SK-N-SH (cell line): ENCODE data around the gene HIF3A. TPM values are rescaled to one million over a fixed set of nuclear protein-coding genes. Genes with fewer than 3 reads are reported as not detected.

Source experiments
- CTCF ChIA-PET: fragments of 300-600, 350-600 bp; formaldehyde crosslinking; extraction: SDS; loops from one replicate; lab custom pipeline; 2021; lab: Yijun Ruan, JAX
- POLR2A ChIA-PET: fragments of 350-600 bp; sonication (Branson Sonifier 250); formaldehyde crosslinking; extraction: SDS; loops from one replicate; lab custom pipeline; 2020; ENCODE audit warnings: antibody characterized with exemption, inconsistent platforms; lab: Yijun Ruan, JAX
- DNase-seq: peaks from one replicate; pipeline ENCODE4 v3.0.0; 2012
- H2AFZ ChIP-seq: fragments of 200-600 bp; sonication (generic); 2 replicates; pipeline ENCODE4 v1.8.1; 2016; ENCODE audit warnings: antibody characterized with exemption, mild to moderate bottlenecking, low read depth
- H3F3A ChIP-seq: fragments of 200-600 bp; sonication (generic); replicated peaks from 2 replicates; pipeline ENCODE3; 2016; ENCODE audit warnings: antibody characterized with exemption, mild to moderate bottlenecking; ENCODE audit not compliant: insufficient read depth
- H3K27ac ChIP-seq, 2 experiments: fragments of 200-500 bp in 1 of 2; fragments of 200-600 bp in 1 of 2; sonication (Bioruptor generic) in 1 of 2; sonication (generic), shearing (Covaris generic) in 1 of 2; 2 replicates each; pipeline versions ENCODE4 v1.5.1 to v1.6.1; 2014 to 2016; ENCODE audit warnings: low read depth in 2 of 2, inconsistent platforms in 1 of 2, low read length in 1 of 2, mild to moderate bottlenecking in 1 of 2, mixed read lengths in 1 of 2
- H3K27me3 ChIP-seq: fragments of 200-600 bp; sonication (generic), shearing (Covaris generic); 2 replicates; pipeline ENCODE4 v1.6.1; 2016; ENCODE audit warnings: mixed run types; ENCODE audit not compliant: insufficient read depth
- H3K36me3 ChIP-seq, 2 experiments: fragments of 200-500 bp in 1 of 2; fragments of 200-600 bp in 1 of 2; sonication (Bioruptor generic) in 1 of 2; sonication (generic) in 1 of 2; replicated peaks in 1 of 2; 2 replicates each; pipeline versions ENCODE3 to v1.5.1; 2014 to 2016; ENCODE audit warnings: low read length in 1 of 2, mild to moderate bottlenecking in 1 of 2; ENCODE audit not compliant: insufficient read depth in 2 of 2, control insufficient read depth in 1 of 2
- H3K4me1 ChIP-seq, 2 experiments: fragments of 200-500 bp in 1 of 2; fragments of 200-600 bp in 1 of 2; sonication (Bioruptor generic) in 1 of 2; sonication (generic), shearing (Covaris generic) in 1 of 2; 2 replicates each; pipeline versions ENCODE4 v1.5.1 to v1.6.1; 2014 to 2016; ENCODE audit warnings: low read depth in 1 of 2, low read length in 1 of 2, mixed run types in 1 of 2; ENCODE audit not compliant: insufficient read depth in 2 of 2, control insufficient read depth in 1 of 2
- H3K4me2 ChIP-seq: fragments of 200-600 bp; sonication (generic), shearing (Covaris generic); 2 replicates; pipeline ENCODE4 v1.6.1; 2017; ENCODE audit warnings: mixed run types
- H3K4me3 ChIP-seq, 2 experiments: fragments of 200-500 bp in 1 of 2; fragments of 200-600 bp in 1 of 2; sonication (Bioruptor generic) in 1 of 2; sonication (generic), shearing (Covaris generic) in 1 of 2; 2 replicates each; pipeline versions ENCODE4 v1.5.1 to v1.8.1; 2014 to 2016; ENCODE audit warnings: low read depth in 2 of 2, inconsistent platforms in 1 of 2, low read length in 1 of 2, mild to moderate bottlenecking in 1 of 2, mixed read lengths in 1 of 2, moderate library complexity in 1 of 2
- H3K79me2 ChIP-seq: fragments of 200-600 bp; sonication (generic); 2 replicates; pipeline ENCODE4 v1.8.1; 2017; ENCODE audit warnings: mild to moderate bottlenecking; ENCODE audit not compliant: insufficient read depth
- H3K9ac ChIP-seq: fragments of 200-600 bp; sonication (generic); 2 replicates; pipeline ENCODE4 v1.6.1; 2017; ENCODE audit warnings: mixed run types
- H3K9me2 ChIP-seq: fragments of 200-600 bp; sonication (generic); 2 replicates; pipeline ENCODE4 v1.6.1; 2017; ENCODE audit warnings: mixed run types
- H3K9me3 ChIP-seq: fragments of 200-600 bp; sonication (generic); 2 replicates; pipeline ENCODE4 v1.6.1; 2017; ENCODE audit warnings: mixed run types, mild to moderate bottlenecking, moderate library complexity
- H4K20me1 ChIP-seq: fragments of 200-600 bp; sonication (generic); 2 replicates; pipeline ENCODE4 v1.6.1; 2017; ENCODE audit warnings: mild to moderate bottlenecking, mixed run types; ENCODE audit not compliant: insufficient read depth
- CTCF ChIP-seq: fragments of 200-600 bp; sonication (generic); IDR thresholded peaks from 2 replicates; pipeline ENCODE4 v1.6.1; 2017; ENCODE audit warnings: antibody characterized with exemption, mild to moderate bottlenecking, moderate library complexity
- FOSL2 ChIP-seq: IDR thresholded peaks from 2 replicates; pipeline ENCODE4 v1.4.0; 2012; ENCODE audit warnings: low read depth, mild to moderate bottlenecking, moderate library complexity, borderline replicate concordance
- GABPA ChIP-seq: IDR thresholded peaks from 2 replicates; pipeline ENCODE4 v1.4.0; 2012; ENCODE audit warnings: low read depth, mild to moderate bottlenecking
- JUND ChIP-seq: IDR thresholded peaks from 2 replicates; pipeline ENCODE4 v1.4.0; 2012
- NFIC ChIP-seq: IDR thresholded peaks from 2 replicates; pipeline ENCODE4 v1.4.0; 2012; ENCODE audit warnings: borderline replicate concordance
- POLR2AphosphoS5 ChIP-seq: IDR thresholded peaks from 2 replicates; pipeline ENCODE4 v1.6.1; 2012; ENCODE audit warnings: low read depth, low read length
- RAD21 ChIP-seq: IDR thresholded peaks from 2 replicates; pipeline ENCODE4 v1.6.1; 2012; ENCODE audit warnings: mild to moderate bottlenecking, low read length
- REST ChIP-seq: IDR thresholded peaks from 2 replicates; pipeline ENCODE4 v1.6.1; 2012; ENCODE audit warnings: mild to moderate bottlenecking, low read depth, low read length, moderate library complexity
- RFX5 ChIP-seq: IDR thresholded peaks from 2 replicates; pipeline ENCODE4 v1.6.1; 2012; ENCODE audit warnings: mild to moderate bottlenecking, improper control_type of control experiment, low read length
- SIN3A ChIP-seq: IDR thresholded peaks from 2 replicates; pipeline ENCODE4 v1.6.1; 2012; ENCODE audit warnings: low read depth, mild to moderate bottlenecking, low read length, moderate library complexity, borderline replicate concordance
- YY1 ChIP-seq: IDR thresholded peaks from 2 replicates; pipeline ENCODE4 v1.4.0; 2012; ENCODE audit warnings: low read depth, mild to moderate bottlenecking
- ZBTB33 ChIP-seq: IDR thresholded peaks from 2 replicates; pipeline ENCODE4 v1.4.0; 2012; ENCODE audit warnings: low read depth, borderline replicate concordance
- WGBS: methylation state at CpG from one replicate; pipeline ENCODE4 v1.1.6; 2017; ENCODE audit warnings: low lambda C conversion rate; 5-methylcytosine and 5-hydroxymethylcytosine counted together
- polyA plus RNA-seq, 3 experiments: library from polyadenylated mRNA; depleted of rRNA; stranded (reverse); fragments of >200 nt; gene quantifications; 2 replicates each; pipeline ENCODE4 v1.2.3, GENCODE V29; 2012
- TF ChIP-seq, protein P1 (sequence below): fragments of 150-350 bp; IDR thresholded peaks from 2 replicates; pipeline ENCODE4 v1.6.1; 2017; ENCODE audit warnings: antibody characterized with exemption, low read length, low read depth, borderline replicate concordance
- TF ChIP-seq, protein P2 (sequence below): fragments of 150-350 bp; IDR thresholded peaks from 2 replicates; pipeline ENCODE4 v1.6.1; 2016; ENCODE audit warnings: mild to moderate bottlenecking, low read depth, low read length

HIF3A gene
- polyA plus RNA-seq, 1 of the 3 experiments (the other 2 are of a cell fraction) = 0.92 TPM

GRCh38 chr19:46303691-46304397 is 7.0 kb downstream of the HIF3A start (continued):
- TF ChIP-seq, protein P1, sequence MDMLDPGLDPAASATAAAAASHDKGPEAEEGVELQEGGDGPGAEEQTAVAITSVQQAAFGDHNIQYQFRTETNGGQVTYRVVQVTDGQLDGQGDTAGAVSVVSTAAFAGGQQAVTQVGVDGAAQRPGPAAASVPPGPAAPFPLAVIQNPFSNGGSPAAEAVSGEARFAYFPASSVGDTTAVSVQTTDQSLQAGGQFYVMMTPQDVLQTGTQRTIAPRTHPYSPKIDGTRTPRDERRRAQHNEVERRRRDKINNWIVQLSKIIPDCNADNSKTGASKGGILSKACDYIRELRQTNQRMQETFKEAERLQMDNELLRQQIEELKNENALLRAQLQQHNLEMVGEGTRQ = no peak

DNA sequence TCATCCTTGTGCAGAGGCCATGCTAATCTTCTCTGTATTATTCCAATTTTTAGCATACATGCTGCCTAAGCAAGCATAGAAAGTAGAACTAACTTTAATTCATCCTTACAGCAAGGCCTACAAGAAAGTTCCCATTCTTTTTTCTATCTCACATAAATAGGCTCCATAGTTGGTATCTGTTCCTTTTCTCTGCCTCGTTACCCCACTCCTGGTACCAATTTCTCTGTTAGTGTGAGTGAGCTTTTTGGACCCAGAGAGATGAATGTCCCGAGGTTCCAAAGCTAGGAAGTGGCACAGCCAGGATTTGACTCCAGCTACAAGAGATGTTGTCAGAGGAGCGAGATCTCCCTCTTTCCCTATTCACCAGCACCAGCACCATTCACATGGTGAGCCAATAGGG is 9.7 kb downstream of the HIF3A start:
- Histone ChIP-seq H3K4me3 (no peak overlapping the region), H3K79me2 (no peaks in the 10 kb centered on the region), H4K20me1 (no peaks in the 10 kb centered on the region), H3K27ac (no peak overlapping the region), H3K36me3 (no peaks in the 10 kb centered on the region), H3K9me3 (peaks cover 7% of the 10 kb centered on the region; the same call in 1 of the 2 replicates), H3K4me1 (no peaks in the 10 kb centered on the region), H2AFZ (no peak overlapping the region), H3K9ac (no peak overlapping the region), H3K9me2 (no peaks in the 10 kb centered on the region), H3F3A (peaks cover 5% of the 10 kb centered on the region), H3K27me3 (no peaks in the 10 kb centered on the region), H3K4me2 (no peak overlapping the region)
- DNase-seq = no peak
- TF ChIP-seq RAD21 (no peak), FOSL2 (no peak), REST (no peak), SIN3A (no peak), NFIC (no peak), JUND (no peak), GABPA (no peak), RFX5 (no peak), POLR2AphosphoS5 (no peak), YY1 (no peak), ZBTB33 (no peak), CTCF (no peak)
- TF ChIP-seq, protein P1 = no peak
- TF ChIP-seq, protein P2, sequence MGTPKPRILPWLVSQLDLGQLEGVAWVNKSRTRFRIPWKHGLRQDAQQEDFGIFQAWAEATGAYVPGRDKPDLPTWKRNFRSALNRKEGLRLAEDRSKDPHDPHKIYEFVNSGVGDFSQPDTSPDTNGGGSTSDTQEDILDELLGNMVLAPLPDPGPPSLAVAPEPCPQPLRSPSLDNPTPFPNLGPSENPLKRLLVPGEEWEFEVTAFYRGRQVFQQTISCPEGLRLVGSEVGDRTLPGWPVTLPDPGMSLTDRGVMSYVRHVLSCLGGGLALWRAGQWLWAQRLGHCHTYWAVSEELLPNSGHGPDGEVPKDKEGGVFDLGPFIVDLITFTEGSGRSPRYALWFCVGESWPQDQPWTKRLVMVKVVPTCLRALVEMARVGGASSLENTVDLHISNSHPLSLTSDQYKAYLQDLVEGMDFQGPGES = no peak
- ChIA-PET CTCF (interaction anchor here (0.8 to 1.5 kb wide), 2 partner anchors 24 to 224 kb away, joined by 4 to 5 read pairs; no protein-coding TSS in a partner anchor), POLR2A (no interaction called here)
- WGBS = 70% methylated on average over 3 of the region's 3 CpGs
